NCI-H146 treated with DMSO at 0.1 percent for 48 hours (cell line): Measurements from ENCODE around the gene NACC2.
"Not testable (repeated sequence)": the region's sequence is repeated elsewhere in the genome, so short reads cannot be mapped to it uniquely, and the experiment has no call there.

Source experiments
- DNase-seq: peaks from one replicate; lab custom pipeline; 2025; ENCODE audit not compliant: unreplicated experiment; lab: John Stamatoyannopoulos, UW

The NACC2 gene

DNA sequence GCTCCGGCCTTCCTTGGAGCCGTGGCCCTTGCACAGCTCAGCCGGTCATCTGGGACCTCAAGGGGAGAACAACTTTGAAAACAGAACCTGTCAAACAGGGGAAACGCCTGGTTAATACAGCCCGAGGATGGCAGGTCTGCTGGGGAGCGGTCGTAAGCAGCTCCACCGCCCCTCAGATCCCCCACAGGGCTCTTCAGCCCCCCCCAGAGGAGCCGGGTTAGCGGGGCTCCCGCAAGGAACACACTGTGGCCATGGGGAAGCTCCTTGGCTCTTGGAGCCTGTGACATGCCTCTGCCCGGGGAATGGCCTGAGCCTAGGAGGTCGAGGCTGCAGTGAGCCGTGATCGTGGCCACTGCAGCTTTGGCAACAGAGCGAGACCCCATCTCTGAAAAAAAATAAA is 16.8 kb upstream of the NACC2 start:
- DNase-seq = no peak

DNA sequence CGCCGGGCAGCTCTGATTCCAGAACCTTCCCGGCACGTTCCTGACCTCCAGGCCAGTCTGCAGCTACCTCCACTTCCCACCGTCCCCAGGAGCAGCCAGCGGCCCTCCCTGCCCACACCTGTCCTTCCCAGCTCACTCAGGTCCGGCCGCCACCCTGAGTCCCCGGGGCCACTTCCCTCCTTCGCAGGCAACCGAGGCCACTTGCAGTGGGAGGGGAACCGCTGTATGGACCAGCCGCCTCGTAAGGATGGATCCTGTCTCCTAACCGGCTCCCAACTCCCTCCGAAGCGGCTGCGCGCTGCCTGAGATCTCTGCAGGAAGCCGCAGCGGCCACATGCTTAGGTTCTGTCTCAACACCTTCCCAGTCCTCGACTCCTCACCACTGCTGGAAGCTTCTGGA is 16.1 kb upstream of the NACC2 start:
- no peak for DNase-seq

DNA sequence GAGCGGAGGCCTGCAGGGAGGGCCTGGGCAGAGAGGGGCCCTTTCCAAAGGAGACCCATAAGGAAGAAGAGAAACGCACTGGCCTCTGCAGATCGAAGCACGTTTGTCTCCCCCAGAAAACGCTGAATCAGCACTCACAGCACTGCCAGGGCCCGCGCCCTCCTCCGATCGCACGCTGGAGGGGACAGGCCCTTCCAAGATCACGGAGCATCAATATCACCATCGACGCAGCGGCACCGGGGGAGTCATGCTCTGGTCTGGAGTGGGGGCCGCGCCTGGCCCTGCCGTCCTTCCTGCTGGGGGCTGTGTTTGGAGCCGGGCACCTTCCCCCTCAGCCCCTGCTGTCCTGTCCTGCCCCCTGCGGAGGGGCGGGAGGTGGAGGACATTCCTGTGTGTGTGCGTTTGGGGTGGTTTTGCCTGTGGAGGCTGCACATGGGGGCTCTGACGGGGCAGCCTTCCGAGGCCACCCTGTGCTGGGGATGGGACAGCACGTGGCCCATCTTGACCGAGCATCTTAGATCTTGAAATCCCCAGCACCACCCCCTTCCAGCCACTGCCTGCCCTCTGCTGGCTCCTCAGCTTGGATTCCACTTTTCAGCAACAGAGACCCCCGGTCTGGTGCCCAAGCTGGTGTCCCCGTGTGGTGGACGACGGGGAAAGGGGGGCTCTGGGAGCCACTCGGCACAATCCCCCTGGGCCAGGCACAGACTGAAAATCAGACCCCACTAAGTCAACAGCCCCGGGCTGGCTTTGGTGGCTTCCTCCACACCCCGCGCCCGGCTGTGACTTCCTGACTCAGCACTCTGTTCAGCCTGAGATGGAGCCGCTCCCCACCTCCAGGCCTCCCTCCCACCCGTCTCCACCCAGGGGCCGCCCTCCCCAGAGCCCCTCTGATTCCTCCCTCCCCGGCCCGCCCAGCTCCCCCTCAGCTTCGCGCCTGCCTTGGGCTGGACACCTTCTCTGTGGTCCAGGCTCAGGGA is 15.3 kb upstream of the NACC2 start:
- DNase-seq = no peak

DNA sequence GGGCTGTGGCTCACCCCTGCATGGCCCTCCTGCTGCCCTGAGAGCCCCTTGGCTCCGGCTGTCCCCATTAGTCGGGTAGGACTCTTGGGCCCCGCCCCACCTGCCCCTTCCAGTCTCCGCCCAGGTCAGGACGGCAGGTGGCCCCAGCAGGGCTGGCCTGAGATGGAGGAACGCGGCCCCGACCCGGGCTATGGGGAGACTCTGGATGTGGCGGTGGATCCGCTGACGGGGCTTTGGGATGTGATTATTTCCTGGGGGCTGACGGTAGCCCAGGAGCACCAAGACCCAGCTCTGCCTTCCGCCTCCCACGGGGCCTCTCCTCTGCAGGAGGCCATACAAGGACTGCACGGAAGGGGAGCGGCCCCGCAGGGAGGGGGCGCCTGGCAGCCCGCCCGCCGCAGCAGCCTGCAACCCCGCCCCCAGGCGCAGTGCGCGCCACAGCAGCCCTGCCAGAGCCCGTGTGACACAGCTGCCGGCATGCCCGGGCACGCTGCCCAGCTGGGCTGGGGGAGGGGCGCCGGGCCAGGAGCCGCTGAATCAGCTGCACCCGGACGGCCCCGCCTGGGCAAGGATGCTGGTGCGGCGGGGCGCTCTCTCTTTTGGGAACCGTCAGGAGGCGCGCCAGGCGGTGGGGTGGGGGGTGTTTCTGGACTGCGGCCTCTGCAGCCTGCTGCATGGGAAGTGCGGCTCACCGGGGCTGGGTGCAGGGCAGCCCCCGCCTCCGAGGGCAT is 14.4 kb upstream of the NACC2 start:
- DNase-seq = peak; percentile 78

DNA sequence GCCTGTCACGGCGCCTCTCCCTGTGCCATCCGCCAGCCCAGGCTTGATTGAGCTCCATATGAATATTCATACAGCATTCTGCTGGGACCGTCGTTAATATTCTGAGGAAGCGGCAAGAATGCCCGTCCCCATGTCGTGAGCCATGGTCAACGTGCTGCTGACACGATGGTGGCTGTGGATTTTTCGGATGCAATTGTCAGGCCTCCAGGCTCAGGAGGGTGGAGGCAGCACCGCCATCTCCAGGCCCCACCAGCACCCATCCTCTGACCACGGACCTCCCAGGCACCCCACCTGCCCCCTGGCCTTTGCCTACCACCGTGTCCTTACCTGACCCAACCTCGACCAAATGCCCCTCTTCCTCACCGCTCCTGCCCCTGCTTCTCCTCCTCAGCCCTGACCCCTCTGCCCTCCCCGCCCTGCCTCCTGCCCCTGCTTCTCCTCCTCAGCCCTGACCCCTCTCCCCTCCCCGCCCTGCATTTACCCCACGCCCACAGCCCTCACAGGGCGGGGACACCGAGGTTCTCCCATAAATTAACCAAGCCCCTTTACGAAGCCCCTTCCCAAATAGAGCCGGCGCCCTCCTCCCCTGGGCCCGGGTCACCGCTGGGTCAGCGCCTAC is 13.7 kb upstream of the NACC2 start:
- no peak for DNase-seq

DNA sequence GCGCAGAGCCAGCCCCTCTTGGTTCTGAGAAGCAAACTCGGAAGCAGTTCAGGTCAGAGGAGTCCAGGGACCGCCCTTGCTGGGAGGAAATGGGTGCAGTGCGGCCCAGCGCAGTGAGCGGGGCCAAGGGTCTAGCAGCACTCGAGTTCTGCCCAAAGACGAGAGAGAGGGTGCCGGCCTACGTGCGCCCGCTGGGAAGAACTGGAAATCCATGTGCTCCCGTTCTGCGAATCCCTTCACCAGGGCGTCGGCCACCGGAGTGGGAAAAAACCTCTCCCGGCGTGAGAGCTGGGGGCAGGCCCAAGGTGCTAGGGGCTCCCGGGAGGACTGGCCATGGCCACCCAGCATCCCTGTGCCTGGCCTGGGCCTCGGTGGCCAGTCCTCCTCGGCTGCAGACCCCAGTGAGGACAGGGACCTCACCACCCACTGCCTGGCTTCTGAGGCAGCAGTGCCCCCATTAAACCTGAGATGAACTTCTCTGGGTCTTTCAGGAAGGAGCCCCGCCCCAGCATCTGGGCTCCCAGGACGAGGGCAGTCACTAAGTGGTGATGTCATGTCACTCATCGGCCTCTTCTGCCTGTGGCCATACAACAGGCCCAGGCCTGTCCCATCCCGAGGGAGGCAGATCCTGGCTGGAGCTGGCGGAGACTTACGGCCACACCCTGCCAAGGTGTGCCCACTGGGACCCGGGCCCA is 13.0 kb upstream of the NACC2 start:
- no peak for DNase-seq

DNA sequence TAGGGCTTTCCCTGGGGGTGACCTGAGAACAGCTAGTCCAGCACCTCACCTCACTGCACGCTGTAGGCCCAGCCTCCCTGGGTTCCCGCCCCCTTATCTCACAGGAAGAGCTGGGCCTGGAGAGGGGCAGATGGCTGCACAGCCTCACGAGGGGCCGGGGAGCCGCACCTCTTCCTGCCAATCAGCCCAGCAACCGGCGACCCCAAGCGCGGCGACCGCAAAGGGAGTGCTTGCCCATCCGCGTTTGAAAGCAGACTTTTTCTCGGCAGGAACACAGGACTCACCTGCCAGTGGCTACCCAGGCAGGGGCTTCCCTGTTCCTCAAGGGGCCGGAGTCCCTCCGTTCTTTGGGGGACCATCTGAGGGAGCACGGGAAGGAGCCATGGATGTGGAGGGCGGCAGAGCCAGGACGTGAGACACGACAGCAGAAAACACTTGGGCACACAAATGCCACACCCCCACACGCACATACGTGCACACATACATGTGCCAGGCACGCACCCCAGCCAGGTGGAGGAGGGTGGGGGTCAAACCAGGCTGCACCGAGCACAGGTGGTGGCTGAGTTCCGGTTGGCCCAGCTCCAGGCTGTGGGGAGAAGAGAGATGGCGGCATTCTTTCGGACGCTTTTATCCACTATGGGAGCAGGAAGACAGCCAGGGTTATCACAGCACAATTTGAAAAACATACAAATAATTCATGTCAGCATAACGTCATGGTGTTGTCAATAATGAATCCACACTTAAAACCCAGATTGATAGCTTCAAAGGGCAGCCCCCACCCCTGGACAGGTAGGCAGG is 12.3 kb upstream of the NACC2 start:
- DNase-seq = no peak

DNA sequence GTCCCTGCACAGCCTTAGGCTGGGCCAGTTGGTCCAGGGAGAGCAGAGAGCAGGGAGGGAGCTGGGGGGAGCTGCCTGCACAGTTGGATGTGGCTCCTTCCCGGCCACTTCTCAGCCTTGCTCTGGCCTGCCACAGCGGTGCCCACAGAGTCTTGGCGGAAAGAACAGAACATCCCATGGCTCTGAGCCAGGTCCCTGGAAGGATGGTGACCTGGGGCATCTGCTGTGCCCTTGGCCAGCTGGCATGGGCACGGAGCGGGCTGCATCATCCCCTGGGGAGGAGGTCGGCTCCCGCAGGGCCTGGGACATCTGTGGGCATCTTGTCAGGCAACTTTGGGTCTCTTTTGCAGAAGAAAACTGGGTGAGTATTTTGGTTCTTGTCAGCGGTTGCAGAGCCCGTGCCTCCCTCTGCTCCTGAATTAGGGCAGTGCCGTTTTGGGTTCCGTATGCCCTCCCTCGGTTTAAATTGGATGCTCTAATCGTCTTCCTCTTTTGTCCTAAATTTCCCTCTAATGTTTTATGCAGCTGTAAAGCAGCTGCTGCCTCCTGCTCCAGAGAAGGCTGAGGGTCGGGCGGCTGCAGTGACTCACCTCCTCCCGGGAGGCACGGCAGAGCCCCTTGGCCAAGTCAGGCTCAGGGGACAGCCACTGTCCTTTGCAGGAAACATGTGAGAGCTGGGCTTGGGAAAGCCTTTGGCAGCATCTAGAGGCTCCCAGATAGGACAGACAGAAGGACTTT is 10.5 kb upstream of the NACC2 start:
- DNase-seq = no peak

DNA sequence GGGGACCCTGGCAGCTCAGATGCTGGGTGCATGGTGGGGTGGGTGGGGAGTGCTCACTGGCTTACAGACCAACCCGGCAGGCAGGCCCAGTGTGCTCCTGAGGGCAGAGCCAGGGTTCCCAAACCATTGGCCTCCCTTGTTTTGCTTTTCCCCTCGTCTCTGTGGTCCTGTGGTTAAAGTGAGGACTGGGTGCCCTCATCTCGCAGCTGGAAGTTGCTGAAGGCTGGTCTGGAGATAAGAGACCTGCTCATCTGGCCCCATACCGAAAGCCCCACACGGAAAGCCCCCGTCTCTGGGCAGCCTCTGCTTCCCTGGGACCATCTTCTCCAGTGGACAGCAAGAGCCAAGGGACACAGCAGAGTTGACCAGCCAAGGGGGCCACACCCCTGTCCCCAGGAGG is 9.8 kb upstream of the NACC2 start:
- DNase-seq = no peak

DNA sequence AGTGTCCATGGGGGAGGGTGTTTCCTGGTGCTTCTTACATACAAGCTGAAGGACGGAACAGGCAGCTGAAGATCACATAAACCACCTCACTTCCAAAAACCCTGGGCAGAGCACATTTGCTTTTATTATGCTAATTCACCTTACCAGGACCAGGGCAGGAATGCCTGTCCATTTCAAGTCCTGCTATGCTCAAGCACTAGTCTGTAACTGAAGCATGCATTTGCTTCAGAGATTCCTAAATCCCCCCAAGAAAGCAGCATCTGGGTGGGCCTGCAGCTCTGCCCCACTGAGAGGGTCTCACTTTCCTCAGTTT is 9.4 kb upstream of the NACC2 start:
- DNase-seq = no peak

DNA sequence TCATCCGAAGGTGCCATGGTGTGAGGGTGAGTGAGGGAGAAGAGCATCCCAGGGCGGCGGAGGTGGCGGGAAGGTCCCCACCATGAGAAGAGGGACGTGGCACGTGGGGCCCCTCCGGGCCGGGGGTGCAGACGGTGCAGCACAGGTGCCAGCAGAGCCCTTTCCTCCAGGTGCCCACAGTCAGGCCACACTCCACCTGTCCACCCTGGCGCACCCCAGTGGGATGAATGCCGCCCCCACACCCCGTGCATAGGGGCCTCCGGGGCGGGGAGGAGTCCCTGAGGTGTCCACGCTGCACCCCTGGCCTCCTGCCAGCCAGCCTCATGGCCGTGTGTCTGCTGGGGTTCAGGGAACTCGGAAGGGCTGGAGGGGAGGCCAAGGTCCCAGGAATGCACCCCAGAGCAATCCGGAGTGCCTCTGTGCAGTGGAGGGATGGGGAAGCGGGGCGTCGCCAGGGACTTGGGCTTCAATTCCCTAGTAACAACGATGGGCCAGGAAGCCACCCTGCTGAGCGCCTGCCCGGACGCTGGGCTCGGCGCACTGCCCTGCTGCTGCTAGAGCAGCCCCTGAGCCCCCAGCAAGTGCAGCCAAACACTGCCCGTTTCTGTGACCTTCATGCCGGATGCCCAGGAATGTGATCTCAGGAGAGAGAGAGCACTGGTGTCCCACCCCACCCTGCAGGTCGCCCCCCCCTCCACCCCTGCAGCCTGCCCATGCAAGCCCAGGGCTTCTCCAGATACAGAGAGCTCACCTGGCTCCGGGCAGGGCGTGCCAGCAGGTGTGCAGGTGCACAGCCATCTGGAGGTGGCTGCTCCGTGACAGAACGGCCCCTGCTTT is 8.8 kb upstream of the NACC2 start:
- peak; percentile 84 for DNase-seq

DNA sequence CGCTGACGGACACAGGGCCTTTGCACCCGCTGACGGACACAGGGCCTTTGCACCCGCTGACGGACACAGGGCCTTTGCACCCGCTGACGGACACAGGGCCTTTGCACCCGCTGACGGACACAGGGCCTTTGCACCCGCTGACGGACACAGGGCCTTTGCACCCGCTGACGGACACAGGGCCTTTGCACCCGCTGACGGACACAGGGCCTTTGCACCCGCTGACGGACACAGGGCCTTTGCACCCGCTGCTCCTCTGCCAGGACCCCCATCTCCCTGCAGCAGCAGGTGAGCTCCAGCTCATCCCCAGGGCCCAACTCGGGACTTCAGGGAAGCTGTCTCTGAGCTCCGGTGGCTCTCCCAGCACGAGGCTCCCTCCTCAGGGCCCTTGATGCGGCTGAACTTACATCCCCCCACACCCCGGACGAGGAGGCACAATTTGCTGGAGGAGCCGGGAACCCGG is 6.6 kb upstream of the NACC2 start:
- DNase-seq = not testable (repeated sequence)

DNA sequence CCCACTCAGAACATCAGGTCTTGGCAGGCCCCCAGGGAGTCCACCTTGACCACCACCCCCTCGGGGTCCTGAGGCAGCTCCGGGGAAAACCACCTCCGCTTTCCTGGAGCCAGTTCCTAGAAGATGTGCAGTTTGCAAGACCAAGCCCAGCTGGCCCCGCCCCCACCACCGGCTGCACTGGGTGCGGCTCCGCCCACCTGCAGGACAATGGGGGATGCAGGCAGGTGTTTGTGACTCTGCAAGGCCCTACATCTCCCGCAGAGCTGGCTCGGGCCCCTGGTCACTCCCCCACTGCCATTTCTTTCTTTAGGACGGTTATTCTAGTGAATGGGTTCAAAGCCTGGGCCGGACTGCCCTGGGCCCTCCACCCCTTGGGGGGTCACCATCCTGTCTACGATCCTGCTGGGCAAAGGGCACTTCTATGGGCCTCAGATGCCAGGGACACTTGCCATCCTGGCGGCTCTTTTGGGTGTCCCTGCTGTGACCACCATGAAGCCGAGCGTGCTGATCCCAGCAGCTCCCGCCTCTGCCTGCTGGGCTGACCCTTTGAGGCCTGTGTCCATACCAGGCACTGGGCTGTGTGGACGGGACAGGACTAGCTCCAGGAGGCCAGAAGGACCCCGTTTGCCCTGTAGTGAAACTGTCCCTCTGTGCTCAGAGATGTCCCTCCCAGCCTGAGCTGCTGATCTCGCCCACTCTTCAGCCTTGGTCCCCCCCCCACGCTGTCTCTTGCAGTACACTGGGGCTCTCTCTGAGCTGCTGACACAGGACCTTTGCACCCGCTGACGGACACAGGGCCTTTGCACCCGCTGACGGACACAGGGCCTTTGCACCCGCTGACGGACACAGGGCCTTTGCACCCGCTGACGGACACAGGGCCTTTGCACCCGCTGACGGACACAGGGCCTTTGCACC is 5.9 kb upstream of the NACC2 start:
- peak; percentile 66 for DNase-seq

DNA sequence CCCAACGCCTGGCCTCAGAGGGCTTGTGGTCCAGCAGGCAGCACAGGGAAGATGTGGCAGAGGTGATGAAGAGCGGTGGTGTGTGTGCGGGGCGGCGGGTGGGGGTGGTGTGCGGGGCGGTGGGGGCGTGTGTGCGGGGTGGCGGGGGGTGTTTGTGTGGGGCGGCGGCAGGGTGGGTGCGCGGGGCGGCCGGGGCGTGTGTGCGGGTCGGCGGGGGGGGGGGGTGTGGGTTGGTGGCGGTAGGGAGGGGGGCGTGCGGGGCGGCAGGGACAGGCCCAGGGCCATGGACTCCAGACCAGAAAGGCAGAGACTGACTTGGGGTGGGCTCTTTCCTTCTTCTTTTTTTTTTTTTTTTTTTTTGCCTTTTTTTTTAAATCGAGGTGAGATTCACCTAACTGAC is 4.5 kb upstream of the NACC2 start:
- DNase-seq = no peak

DNA sequence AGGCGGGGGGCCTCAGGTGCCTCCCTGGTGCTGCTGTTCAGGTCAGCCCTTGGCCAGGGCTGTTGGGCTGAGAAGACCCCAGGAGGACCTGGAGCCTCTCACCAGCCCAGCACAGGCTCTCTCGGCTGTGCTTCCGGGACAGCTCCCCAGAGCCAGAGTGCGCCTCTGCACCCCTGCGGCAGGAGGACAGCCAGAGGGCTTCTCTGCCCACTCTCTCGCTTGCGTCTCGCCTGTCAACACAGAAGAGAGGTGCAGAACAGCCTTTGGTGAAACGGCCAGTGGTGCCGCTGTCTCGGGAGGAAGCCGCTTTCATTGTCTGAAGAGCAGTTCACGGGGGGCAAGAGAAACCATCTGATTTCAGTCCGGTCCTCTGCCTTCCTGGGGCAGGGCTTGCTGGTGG is 3.8 kb upstream of the NACC2 start:
- no peak for DNase-seq

DNA sequence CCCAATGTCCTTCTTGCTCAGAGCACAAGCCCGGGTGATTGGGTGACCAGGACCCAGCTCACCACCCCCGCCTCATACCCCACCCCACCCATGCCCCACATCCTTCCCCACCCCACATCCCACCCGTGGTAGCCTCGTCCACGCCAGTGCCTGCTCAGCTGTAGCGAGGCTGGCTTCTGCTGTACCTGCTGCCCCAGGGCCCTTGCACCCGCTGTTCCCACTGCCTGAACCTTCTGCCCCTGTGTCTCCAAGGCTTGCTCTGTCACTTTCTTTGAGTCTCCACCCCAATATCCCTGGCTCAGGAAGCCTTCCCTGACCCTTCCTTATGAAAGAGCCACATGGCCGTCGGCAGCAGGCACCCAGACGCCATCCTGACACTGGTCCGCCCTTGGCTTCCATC is 3.1 kb upstream of the NACC2 start:
- no peak for DNase-seq

DNA sequence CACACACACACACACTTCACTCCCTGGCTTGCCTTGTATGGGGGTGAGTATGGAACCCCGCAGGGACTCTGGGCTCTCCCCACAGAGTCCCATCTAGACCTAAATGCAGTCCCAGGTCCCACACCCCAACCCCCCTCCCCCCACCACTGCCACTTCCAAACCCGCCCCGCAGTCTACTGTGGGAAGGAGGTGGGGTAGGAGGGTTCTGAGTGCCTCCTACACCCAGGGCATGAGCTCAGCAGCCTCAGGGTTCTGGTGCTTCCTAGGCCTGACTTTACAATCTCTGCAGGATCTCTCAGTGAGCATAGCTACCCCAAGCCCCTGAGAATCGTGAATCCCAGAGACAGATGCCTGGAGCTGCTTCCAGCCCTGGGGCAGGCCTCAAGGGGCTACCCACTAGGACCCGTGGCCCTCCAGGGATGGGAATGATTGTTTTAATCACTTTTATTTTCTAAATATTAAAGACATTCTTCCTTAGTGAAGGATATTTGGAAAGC is 1.5 kb upstream of the NACC2 start:
- no peak for DNase-seq
